Left hindlimb (tissue), 1 donor: ENCODE measurements around the gene ANKRD13D.

ENCODE experiments used
- DNase-seq: peaks from one replicate; pipeline ENCODE4 v3.0.0-alpha.2; 2018

The ANKRD13D gene

DNA sequence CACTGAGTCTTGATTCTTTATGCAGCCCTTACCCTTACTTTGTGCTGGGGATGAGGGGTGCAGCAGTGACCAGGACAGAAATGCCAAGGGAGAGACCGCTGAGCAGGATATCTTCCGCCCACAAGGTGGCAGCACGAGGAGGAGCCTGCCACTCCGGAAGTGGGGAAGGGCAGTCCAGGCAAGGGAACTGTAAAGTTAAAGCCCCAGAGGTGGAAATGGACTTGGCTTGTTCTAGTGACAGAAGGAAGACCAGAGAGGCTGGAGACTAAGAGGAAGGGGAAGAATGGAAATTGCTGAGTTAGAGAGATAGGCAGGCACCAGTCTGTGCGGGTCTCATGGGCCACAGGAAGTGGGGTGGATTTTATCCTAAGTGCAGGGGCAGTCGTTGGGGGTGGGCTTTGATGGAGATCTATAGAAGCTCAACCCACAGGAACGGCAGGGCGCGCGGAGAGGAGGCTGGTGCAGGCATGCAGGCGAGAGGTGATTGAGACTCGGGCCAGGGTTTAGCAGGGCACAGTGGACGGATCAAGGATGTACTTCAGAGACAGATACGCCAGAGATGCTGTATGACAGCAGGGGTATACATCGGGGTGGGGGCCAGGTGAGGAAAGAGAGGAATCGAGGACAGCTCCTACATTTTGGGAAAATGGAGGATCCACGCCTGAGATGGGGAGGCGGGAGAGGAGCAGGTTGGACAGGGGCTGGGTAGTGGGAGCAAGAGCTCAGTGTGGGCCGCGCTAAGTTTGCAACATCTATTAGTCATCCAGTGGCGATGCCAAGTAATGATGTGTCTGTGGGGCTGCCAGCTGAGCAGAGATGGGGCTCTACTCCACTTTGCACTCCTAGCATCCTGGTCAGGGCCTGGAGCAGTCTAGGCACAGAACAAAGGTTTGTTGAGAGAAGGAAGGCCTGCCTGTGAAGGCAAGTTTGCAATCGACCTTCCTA is 26.1 kb upstream of the ANKRD13D start:
- DNase-seq: peak; percentile 81

DNA sequence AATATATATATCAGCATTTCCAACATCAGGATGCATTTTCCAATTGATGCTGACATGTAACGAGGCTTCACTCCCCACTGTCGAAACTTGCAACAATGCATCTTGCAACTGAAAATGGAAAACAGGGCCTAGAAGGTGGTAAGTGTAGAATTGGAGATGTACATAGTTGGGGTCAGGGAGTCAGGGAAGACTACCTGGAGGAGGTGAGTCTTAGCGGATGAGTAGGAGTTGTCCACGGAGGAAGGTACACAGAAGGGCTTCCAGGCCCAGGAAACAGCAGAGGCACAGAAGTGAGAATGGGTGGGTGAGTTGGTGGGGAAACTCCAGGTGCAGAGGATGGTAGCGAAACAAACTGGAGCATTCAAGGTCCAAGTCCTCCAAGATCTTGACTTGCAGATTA is 24.8 kb upstream of the ANKRD13D start:
- no peak for DNase-seq

- DNase-seq: peak; percentile 21
These were observed 24.0 kb upstream of the ANKRD13D start for GRCh38 chr11:67264877-67265632.

GRCh38 chr11:67265633-67266448 is 23.3 kb upstream of the ANKRD13D start:
- peak; percentile 81 for DNase-seq

DNA sequence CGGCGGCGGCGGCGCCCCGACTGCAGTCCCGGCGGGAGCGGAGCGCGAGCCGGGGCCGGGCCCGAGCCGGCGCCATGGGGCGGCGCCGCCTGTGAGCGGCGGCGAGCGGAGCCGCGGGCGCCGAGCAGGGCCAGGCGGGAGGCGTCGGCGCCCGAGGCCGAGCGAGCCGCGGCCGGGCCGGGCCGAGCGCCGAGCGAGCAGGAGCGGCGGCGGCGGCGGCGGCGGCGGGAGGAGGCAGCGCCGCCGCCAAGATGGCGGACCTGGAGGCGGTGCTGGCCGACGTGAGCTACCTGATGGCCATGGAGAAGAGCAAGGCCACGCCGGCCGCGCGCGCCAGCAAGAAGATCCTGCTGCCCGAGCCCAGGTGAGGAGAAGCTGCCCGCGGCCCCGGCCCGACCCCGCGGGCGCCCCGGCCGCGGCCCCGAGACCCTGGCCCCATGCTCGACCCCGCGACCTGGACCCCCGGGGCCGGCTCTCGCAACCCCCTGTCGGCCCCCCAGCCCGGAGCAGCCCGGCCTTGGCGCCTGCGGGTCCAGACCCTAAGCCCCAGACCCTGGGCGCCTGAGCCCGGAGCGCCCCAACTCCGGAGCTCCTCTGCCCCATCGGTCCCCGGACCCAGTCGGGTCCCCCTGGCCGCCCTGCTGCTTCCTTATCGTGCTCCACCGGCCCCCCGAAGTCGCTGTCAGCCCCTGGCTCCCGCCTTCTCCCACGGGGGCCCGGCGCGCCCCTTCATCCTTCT is 22.5 kb upstream of the ANKRD13D start, which contains the start of gene GRK2:
GRK2 (plus strand) TSS at position 25 of the 739 bp plus-strand sequence; CDS start at position 252, 227 bp downstream.
- peak; percentile 52 for DNase-seq

DNA sequence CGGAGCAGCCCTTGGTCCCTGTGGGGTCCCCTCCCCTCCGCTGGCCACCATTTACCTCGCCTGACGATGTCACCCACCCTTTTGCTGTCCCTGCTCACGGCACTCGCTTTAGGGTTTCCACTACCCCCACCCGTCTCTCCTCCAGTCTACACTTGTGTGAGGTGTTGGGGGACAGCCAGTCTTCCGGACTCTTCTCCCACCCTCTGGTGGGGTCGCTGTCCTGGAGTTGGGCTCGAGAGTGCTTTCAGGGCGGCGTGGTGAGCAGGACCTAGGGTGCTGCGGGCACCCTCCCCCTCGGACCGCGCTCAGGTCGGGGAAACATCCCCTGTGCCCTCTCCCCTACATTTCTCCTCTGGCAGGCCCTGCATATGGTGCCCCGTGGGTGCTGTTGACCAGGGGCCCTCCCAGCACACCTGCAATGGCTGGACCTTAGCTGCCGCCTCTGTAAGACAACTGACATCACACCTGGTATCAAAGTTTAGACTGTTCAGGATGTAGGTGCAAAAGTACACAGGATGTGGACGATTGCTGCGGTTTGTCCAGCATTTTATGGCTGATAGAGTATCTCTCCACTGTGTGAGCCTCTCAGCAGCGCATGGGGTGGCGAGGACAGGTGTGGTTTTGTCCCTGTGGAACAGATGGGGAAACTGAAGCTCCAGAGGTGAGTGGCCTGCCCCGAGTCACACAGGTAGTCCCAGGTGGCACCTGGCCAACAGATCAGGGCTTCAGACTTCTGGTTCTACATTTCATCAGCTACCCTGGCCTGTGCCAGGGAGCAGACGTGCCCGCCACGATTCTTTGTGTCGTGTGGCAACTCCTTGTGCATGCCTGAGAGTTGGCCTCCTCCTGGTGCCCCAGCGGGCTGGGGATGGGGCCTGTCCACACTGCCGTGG is 21.7 kb upstream of the ANKRD13D start:
- no peak for DNase-seq

DNA sequence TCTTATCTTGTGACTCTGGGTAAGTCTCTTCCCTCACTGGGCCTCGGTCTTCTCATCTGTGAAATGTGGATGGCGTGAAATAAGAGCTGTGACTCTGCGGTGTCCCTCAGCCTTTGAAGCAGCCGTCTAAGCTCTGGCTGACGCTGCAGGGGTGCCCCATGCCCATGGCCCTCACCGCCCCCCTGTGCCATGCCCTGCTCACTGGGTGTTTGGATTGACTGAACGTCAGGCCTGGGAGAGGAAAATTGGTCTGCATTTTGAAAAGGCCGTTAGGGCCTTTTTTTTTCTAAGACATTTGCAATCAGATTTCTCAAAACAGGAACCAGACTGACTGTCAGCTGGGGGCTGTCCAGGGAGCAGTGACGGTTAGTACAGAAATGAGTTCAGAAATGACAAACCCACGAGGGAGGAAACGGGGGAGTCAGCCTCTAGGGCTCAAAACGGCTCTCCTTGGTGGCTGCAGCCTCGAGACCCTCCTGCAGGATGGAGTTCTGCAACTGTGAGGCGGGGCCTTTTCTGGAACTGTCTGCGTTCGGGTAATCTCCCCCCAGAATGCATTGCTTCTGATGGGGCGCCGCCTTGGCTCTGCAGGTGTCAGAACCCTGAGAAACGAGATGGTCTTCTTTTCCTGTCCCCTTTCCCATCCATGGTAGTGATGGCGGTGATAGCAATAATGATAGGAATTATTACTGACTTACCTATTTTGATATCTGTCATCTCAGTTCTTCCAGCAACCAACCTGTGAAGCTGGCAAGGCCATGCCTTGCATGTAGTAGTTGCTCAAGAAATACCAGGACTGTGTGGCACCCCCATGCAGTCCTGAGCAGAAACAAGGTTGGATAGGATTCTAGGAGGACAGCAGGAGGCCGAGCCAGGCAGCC is 20.8 kb upstream of the ANKRD13D start:
- peak; percentile 23 for DNase-seq

DNA sequence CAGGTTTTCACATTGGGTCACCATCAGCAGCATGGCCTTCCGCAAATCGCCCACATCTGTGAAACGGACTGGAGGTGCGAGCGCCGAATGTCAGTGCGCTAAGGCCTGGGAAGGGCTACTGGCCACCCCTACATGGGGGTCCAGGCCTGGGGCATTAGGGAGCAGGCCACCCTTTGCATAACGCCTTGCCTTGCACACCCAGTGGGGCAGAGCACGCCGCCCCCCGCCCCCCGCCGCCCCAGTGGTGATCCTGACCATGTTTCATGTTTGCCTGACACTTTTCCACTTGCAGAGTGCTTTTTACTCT is 20.2 kb upstream of the ANKRD13D start:
- peak; percentile 19 for DNase-seq

- peak; percentile 37 for DNase-seq
These were observed 19.5 kb upstream of the ANKRD13D start for GRCh38 chr11:67269401-67270255.

- DNase-seq: peak; percentile 74
These were observed 18.6 kb upstream of the ANKRD13D start for GRCh38 chr11:67270256-67271204.

GRCh38 chr11:67271205-67271540 is 17.9 kb upstream of the ANKRD13D start:
- DNase-seq: no peak

DNA sequence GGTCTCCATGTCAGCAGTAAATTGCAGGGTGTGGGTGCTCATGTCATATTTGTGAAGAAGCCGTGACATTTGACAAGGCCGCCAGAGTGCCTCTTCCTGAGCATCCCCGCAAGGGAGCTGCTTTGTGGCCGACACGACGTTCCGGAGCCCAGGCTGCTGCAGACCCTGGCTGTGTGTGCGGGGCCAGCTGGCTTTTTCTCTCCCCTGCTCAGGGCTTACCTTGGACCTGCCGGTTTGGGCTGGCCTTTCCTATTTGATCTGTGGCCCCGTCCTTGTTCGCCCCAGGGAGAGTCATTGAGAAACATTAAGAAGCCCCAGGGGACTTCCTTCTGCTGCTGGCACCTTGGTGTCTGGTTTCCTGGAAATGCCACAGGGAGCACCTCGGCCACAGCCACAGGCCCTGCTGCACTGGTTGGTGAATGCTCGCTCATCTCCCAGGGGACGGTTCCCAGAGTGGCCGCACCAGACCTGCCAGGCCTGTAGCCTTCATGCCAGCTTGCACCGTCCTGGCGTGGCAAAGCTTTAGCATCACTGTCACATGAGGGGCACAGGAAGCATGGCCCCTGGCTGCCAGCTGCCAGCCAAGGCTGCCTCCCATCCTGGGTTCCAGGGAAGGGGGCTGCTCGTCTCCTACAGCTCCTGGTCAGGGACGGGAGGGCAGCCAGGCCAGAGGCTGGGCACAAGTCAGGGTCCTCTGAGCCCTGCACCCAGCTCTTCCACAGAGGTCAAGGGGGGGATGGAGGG is 17.4 kb upstream of the ANKRD13D start:
- peak; percentile 33 for DNase-seq

DNA sequence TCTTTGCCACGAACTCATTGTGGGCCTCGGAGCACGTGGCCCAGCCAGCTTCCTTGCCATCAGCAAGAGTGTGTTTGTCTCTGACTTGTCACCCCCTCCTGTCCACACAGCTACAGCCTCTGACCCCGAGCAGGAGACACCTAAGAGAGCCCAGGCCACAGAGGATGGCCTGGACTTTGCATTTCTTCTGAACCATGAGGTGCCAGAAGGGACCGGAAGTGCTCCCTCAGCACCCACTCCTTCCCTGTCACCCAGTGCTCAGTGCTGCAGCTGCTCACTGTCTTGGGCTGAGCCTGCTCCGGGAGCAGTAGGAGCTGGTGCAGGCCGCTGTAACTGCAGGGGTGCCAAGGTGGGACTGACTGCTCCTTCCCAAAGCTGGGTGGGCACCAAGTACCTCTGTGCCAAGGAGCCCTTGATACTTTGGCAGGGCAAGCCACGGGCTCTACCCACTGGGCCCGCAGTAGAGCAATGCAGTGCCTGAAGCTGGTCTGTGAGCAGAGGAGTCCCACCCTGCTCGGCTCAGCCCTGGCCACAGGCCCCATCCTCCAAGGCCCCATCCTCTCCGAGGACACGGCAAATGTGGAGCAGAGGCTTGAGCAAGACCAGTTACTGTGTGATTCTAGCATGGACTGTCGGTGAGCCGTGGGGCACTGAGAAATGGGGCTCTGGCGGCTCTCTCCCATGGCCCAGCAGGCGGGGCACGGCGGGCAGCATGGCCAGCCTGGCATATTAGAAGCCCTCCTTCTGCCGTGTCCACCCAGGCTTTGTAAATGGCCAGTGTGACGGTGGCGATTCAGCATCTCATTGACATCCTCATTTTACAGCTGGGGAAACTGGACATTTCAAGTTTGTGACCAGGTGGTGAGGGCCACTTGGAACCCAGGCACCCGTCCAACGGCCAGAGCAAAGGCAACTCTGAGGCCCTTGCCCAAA is 16.5 kb upstream of the ANKRD13D start:
- peak; percentile 24 for DNase-seq

- DNase-seq: peak; percentile 41
These were observed 15.7 kb upstream of the ANKRD13D start for GRCh38 chr11:67273260-67273990.
